GM18499 (cell line): ENCODE measurements around the gene NTRK3.

Experiments used
- ATAC-seq: cut with Tn5 transposase; IDR thresholded peaks from one replicate; pipeline ENCODE4 v1.9.1; 2021; ENCODE audit warnings: moderate number of reproducible peaks; ENCODE audit not compliant: insufficient read depth, unreplicated experiment

Gene NTRK3

GRCh38 chr15:88188300-88188699, 68.2 kb downstream of the NTRK3 start:
- ATAC-seq, result no peak

- ATAC-seq, result no peak
Observed at GRCh38 chr15:88187195-88187594, 69.3 kb downstream of the NTRK3 start.

- ATAC-seq, result no peak
Observed at GRCh38 chr15:88185584-88185983, 71.0 kb downstream of the NTRK3 start.

GRCh38 chr15:88181613-88182012, 74.9 kb downstream of the NTRK3 start:
- no peak for ATAC-seq

- ATAC-seq, result peak; percentile 80
Observed at GRCh38 chr15:88179562-88179961, 77.0 kb downstream of the NTRK3 start.

GRCh38 chr15:88178631-88179030, 77.9 kb downstream of the NTRK3 start:
- ATAC-seq, result no peak

DNA sequence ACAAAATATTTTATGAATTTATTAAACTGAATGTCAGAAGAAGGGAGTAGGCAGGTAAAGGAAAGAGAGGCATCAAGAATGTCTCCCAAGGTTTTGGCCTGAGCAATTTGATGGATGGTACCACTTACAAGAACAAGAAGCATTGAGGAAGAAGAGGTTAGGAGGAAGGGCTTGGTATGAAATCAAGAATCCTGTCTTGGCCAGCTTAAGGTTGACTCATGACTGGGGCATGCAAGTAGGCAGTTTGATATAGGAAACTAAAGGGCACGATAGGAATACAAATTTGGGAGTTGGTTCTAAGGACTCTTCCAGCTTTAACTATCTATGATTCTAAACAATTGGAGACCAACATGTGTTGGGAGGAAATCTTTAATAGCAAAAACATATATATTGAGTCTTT, 79.1 kb downstream of the NTRK3 start:
- no peak for ATAC-seq

- ATAC-seq, result no peak
Observed at GRCh38 chr15:88174571-88174970, 82.0 kb downstream of the NTRK3 start.

DNA sequence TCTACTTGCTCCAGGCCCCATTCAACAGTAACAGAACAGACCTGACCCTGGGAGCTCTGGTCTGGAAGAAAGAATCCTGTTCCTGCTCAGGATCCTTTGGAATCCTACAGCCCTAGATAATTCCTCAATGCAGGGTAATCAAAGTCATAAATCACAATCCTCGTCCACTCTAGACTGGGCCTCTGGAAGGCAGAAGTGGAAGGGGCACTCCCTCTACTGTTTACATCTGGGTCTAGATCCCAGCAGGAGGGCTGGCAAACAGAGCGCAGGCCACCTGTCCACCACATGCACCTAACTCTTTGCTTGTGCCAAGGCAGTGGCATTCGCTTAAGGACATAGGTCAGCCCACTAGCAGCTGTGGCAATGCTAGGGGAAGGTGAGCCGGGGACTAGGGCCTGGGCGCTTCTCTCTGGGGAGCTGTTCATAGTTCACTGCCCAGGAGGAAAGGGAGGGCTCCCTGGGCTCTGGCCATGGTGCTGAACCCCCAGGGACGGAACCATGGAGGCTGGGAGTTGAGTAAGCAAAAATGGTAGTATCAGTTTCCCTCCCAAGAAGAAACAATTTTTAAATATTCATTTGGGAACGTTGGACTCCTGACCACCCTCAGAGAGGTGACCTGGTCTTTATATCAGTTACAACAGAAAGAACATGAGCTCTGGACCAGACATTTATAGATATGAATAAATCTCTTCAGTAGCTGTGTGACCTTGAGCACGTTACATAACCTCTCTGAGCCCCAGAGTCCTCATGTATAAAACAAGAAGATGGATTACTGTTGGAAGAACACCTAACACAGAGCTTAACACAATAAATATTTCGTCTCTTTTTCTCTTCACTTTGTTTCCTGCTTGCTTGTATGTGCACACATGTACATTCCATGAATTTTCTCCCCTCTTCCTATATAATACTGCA, 90.2 kb downstream of the NTRK3 start:
- no peak for ATAC-seq

- no peak for ATAC-seq
Observed at GRCh38 chr15:88161636-88162035, 94.9 kb downstream of the NTRK3 start.

DNA sequence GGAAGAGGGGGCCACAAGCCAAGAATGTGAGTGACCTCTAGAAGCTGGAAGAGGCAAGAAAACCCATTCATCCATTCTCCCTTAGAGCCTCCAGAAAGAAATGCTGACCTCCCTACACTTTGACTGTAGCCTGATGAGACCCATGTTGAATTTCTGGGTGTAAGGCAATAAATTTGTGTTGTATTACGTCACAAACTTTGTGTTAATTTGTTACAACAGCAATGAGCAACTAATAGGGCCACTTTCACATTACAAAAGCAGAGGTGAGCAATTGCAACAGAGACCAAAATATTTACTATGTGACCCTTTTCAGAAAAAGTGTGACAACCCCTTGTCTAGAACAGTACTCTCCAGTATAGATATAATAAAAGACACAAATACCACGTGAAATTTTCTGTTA, 101.2 kb downstream of the NTRK3 start:
- no peak for ATAC-seq

GRCh38 chr15:88152672-88153071, 103.9 kb downstream of the NTRK3 start:
- no peak for ATAC-seq

GRCh38 chr15:88147760-88148159, 108.8 kb downstream of the NTRK3 start:
- ATAC-seq, result no peak

- ATAC-seq, result no peak
Observed at GRCh38 chr15:88144921-88145653, 111.5 kb downstream of the NTRK3 start.

DNA sequence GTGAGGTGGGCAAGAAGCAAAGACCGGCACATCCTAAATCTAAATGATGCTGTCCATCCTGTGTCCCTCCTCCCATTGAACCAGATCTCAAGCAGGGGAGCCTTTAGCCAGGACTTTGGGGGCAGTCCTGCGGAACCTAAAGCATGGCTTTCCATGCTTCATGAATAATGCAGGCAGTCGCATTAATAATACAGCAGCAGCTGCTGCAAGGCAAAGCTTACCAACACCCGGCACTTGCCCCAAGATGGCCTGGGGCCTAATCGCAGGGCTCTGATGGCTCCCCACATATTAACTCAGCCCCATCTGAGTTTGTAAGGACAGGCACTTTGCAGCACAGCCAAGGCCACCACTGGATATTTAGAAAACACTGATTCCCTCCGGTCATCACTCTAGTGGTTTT, 114.4 kb downstream of the NTRK3 start:
- ATAC-seq, result no peak

DNA sequence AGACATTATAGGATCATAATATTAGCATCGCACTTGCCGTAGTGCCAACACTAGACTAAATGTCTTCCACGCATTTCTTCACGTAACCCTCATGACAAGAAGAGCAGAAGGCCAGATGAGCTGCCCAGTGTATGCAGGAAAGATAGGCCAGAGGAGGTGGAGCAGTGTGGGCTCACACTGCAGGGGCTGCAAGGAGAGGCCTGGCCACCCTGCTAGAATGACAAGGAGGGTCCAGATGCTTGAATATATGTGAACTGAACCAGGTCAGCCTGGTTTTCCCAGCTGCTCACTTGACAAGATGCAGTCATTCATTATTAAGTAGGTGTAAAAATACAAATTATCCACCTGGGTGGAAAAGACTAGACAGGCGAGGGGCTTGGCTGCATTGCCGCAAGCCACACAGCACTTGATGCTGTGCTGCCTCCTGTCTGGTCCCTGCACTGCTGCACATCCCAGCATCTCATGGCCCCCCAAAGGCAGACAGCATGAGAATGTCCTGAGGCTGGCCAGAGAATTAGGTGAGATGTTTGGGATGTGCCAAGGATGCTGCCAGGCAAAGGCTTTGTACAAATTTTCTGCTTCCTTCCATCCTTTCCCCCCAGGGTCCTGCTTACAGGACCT, 115.2 kb downstream of the NTRK3 start:
- ATAC-seq, result no peak

DNA sequence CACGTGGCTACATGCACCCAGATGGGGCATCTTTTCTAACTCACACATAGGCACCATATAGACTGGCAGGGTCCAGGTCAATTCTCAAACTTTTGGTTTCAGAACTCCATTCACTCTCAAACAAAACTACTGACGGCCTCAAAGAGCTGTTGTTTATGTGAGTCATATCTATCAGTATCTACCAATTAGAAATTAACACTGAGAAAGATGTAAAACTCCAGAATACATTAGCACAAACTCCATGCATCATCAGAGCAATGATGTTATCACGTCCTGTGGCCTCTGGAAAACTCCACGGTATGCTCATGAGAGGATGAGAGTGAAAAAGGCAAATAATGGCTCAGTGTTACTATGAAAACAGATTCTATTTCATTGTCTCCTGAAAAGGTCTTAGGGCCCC, 116.1 kb downstream of the NTRK3 start:
- ATAC-seq, result no peak

DNA sequence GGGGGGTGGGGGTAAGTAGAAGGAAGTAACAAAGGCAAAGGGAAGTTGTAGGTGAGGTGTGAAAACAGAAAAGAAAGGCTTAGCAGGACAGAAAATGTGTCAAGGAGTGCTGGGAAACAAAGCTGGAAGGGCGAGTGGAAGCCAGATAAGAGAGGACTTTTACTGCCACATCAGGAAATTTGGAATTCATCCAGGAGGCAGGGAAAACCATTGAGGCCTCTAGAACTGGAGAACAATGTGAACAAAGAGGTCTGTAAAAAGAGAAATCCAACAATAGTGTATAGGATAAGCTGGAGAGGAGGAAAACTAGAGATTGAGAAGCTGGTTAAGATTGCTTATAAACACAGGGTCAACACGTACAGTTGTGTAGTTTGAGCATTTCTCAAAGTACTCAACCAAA, 116.6 kb downstream of the NTRK3 start:
- no peak for ATAC-seq

DNA sequence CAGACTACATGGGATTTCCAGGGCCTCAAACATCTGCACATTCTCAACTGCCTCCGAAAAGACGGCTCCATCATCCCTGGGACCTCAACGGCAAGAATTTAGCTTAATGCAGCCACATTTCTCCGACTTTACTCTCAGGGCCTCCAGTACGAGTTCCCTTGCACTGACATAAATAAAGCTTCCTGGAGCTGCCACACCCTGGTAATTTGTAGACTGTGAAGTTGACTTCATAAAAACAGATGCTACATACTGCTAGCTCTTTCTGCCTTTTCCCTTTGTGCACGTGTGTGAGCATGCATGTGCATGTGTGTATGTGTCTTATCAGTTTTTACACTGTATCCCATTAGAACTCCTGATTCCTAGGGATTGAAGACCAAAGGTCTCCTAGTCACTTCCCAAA, 122.7 kb downstream of the NTRK3 start:
- no peak for ATAC-seq

DNA sequence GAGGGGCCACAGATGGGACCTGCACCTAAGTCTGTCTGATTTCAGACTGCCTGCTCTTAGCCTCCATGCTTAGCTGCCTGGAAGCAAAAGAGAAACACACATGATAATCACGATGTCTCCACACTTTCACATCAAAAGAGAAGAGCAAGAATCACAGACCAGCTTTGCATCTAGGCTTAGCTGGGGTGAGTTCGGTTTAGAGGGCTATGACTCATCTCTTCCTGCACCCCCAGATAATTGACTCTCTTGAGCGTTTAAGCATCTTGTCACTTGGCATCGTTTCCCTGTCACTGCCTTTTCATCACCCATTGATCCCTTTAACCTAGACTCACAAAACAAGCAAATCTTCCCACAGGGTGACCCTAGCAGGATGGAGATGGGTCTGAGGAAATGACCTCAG, 124.0 kb downstream of the NTRK3 start:
- no peak for ATAC-seq

GRCh38 chr15:88131937-88132336, 124.6 kb downstream of the NTRK3 start:
- no peak for ATAC-seq
